ENCODE data around the gene FARSB.
"Not testable (repeated sequence)": the region's sequence is repeated elsewhere in the genome, so short reads cannot be mapped to it uniquely, and the experiment has no call there.

FARSB gene

DNA sequence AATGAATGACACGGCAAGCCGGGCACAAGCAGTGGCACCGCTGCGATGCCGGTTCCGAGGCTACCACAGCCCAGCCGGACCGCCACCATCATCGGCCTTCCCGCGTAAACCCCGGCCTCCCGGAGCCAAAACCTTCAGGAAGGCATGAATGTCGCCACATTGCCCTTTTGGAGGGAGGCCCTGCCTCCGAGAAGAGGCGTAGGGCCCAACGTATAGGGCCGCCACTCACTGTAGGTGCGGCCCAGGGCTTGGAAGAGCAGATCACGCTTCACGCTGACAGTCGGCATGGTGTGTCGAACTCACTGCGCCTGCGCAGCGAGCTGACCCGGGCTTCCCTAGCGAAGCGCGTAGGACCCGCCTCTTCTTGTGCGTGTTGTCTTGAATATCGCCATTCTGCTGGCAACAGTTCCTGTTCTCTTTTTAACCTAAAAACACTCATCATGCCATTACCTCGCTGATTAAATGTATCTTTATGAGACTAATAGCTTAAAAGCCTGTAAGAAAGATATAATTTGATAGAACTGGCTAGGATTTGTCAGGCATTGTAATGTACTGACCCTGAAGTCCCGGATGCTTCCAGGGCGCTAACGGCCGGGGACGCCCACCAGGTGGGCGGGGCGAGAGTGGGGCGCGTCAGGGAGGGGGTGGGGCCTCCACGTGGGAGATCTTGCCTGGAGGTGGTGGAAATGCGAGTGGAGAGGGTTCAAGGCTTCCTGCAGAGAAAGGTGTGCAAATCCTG lies at the start of gene FARSB:
Gene FARSB (minus strand): TSS at position 306 of the 739 bp plus-strand sequence. CDS start 19 bp downstream, at position 287.
- DNase-seq: peak; percentile 87

DNA sequence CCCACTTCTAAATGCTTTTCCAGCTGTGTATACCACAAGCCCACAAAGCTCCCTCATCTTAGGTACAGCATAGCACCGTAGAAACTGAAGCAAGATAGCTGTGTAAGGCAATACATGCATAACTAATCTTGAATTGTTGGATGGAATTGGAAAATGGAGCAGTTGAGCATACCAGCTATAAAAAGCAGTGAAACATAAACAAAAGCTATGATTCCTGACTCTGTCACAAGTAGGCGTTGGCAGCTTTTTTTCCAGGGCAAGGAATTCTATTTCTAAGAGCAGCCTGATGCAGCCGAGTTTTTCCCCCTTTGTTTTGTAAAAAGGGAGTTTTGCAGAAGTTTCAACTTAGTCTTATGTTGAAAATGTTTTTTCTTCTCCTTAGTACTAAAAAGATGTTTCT lies 48.0 kb upstream of the FARSB start:
- no peak for DNase-seq

DNA sequence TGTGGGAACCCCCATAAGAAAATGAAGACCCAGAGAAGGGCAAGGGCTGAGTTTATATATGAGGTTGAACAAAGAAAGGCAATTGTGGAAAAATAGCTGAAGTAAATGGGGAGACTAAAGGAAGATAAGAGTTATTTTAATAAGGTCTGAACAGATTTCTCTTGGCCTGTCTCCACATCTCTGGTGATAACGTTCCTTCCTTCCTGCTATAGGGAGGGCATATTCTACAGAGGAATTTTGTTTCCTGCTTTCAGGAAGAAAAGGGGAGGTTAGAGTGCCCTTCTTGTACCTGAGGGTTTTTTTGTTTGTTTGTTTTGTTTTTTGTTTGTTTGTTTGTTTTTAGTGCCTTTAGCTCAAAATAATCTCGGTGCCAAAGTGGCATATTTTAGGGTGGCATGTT lies 47.2 kb upstream of the FARSB start:
- DNase-seq: no peak

DNA sequence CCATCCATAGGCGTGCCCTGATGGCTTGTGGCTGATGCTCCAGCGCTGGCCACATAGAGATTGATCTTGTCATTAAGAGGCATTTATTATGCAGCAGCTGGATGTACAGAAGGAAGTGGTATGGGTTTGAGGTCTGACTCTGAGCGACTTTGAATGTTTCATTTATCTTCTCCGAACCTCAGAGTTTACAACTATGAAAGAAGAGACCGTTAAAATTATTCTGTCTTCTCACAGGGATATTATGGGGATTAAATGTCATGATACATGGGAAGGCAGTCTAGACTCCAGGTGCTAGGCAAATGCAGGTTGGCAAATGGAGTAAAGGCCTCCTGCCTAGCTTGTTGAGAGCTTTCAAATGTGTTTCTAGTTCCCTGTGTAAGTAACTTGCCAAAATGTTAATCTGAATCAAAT lies 45.8 kb upstream of the FARSB start:
- DNase-seq: no peak

DNA sequence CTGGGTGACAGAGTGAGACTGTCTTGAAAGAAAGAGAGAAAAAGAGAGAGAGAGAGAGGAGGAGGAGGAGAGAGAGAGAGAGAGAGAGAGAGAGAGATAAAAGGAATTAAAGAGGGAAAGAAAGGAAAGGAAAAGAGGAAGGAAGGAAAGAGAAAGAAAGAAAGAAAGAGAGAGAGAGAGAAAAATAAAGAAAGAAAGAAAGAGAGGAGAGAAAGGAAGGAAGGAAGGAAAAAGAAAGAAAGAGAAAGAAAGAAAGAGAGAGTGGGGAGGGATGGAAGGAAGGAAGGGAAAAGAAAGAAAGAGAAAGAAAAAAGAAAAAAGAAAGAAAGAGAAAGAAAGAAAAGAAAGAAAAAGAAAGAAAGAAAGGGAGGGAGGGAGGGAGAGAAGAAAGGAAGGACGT lies 45.3 kb upstream of the FARSB start:
- DNase-seq: no peak

DNA sequence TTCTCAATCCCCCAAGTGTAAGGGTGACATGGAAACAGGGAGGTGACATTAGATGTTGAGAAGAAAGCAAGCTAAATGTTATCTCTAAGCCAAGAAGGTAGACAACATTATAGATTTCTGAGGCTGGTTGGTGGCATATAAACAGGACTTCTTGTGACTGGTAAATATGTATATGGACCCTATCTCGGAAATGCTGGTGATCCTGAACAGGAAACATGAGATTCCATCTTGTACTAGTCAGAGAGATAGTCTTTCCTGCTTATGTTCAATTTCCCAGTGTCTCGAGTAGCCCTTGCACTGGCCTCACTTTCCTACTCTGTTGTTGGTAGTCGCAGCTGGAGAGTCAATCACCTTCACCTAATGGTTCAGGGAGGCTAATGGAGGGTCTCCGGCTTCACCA lies 42.4 kb upstream of the FARSB start:
- DNase-seq: no peak

DNA sequence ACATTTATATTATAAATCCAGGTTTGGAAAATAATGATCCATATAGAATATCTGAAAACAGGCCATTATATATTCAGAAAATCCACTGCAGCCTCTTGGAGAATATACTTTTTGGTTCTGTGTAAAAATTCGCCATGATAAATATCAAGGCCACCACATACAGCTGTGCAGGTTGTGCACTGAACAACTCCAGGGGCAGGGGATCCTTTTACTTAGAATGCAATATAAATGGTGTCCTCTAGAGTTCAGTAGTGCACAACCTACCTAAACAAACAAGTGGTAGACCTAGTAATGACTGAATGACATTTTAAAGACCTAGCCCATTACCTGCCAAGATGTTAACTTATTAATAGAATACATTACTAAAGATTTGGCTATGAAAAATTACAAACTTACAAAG lies 37.9 kb upstream of the FARSB start:
- no peak for DNase-seq

DNA sequence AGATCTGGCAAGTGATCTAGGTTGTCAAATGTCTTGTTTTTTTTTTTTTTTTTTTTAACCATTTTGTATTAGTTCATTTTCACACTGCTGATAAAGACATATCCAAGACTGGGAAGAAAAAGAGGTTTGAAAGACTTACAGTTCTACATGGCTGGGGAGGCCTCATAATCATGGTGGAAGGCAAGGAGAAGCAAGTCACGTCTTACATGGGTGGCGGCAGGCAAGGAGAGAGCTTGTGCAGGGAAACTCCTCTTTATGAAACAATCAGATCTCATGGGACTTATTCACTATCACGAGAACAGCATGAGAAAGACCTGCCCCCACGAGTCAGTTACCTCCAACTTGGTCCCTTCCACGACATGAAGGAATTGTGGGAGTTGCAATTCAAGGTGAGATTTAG lies 37.5 kb upstream of the FARSB start:
- not testable (repeated sequence) for DNase-seq

DNA sequence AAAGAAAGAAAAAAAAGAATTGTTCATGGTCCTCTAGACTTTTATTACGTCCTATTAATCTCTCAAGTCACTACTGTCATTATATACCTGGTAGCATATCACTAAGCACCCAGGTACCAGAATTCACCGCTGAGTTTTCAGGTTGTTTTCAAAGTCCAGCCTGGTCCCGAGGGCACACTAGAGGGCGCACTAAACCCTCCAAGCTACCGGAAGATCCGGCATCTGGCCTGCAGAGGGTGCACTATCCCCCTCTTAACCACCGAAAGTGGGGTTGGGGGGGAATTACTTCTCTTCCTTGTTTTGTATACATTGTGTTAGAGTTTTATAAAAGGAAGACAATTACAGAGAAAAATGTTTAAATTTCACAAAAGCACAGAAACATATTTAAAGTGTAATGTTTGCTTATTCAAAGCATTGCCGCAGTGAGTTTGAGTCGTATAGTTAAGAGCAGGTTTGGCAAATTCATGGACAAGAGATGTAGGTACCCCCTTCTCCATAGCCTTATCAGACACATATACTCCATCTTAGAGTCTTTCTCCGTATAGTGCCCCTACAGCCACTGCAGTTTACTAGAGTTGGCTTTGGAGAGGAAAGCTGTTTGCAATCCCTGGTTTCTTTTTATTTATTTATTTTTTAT lies 34.8 kb upstream of the FARSB start:
- peak; percentile 50 for DNase-seq

DNA sequence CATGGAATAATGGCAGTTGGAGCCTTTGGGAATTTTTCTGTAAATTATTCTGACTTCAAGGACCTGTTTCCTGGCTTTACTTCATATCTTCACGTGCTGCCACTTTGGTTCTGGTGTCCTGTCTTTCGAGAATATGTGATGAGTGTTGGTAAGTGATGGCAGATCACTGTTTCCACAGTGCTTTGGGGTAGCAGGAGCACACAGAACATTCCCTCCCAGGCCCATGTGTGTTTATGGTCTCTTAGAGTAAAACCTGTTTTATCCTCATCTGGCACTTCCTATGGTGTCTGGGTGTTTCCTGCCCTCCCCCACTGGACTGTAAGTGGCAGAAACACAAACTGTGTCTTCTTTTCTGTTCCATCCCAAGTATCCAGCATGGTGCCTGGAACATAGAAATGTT lies 33.4 kb upstream of the FARSB start:
- no peak for DNase-seq

- no peak for DNase-seq
Observed at GRCh38 chr2:222688917-222689316, 33.0 kb upstream of the FARSB start.

DNA sequence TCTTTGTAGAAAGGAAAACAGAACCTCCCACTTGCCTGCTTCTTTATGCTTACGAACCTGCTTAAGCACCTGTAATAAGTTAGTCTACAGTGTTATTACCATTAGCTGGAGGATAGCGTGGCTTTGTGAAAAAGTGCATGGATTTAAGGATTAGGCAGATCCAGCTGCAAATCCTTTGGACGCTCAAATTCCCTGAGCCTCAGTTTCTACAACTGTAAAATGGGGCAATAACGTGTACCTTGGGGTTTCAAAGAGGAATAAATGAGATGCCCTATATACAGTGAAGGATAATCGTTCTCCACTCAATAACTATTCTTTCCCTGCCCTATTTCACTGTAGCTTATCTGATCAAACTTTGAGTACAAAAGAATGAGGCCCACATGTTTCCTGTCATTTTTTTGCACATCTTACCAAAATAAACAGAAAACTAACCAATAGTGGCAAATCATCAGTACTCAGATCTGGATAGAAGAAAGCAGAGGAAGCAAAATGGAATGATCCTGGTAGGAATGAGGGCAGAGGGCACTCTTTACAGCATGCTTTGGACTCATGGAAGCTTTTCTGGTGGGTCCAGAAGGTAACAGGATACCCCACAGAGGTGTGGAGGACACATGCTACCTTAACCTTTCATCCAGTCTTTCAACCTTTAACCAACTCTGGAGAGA lies 30.3 kb upstream of the FARSB start:
- no peak for DNase-seq

DNA sequence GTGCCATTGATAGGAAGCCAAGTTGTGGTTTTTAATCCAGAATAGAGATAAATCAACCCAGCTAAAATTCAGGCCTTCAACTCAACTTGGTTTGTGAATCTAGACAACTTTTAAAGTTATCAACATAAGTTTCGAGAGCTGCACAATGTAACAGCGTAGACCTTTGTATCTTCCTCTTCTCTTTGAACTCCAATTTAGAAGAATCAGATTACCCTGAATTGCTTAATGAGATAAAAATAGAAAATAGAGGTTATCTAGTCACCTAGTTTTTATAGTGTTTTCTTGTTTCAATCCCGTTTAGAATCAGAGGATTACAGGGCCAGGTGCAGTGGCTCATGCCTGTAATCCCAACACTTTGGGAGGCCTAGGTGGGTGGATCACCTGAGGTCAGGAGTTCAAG lies 27.9 kb upstream of the FARSB start:
- DNase-seq: no peak

DNA sequence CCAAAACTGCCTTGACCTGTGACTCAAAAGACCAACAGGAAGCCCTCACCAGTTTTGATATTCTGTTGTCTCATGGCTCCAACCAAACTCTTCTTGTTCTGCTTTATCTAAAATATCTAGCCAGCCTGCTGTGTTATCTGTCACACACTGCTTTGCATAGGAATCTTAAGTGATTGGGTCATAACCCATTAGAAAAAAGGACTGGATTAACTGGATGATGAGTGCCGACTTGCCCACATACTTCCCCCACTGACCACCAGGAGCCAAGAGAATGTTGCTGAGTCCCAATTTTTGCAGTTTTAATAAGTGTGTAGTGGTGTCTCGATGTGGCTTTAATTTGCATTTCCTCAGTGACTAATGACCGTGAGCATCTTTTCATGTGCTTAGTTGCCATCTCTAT lies 22.1 kb upstream of the FARSB start:
- no peak for DNase-seq

GRCh38 chr2:222673883-222674282 lies 18.0 kb upstream of the FARSB start:
- DNase-seq: no peak

DNA sequence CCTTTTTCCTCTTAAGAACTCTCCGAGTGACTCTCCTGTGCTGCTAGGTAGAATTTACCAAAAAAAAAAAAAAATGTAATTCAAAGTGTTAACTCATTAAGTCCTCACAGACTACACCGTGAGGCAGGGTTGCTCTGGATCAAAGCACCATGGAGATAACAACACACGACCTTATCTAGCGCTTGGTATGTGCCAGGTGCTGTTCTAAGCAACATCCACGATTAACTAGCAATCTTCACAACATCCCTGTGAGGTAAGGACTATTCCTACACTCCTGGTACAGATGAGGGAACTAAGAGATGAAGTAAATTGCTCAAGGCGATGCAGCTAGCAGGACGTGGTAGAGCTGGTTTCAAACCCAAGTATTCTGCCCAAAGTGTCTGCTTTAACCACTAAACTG lies 17.4 kb upstream of the FARSB start:
- no peak for DNase-seq

- DNase-seq: no peak
Observed at GRCh38 chr2:222672068-222672401, 16.1 kb upstream of the FARSB start.

DNA sequence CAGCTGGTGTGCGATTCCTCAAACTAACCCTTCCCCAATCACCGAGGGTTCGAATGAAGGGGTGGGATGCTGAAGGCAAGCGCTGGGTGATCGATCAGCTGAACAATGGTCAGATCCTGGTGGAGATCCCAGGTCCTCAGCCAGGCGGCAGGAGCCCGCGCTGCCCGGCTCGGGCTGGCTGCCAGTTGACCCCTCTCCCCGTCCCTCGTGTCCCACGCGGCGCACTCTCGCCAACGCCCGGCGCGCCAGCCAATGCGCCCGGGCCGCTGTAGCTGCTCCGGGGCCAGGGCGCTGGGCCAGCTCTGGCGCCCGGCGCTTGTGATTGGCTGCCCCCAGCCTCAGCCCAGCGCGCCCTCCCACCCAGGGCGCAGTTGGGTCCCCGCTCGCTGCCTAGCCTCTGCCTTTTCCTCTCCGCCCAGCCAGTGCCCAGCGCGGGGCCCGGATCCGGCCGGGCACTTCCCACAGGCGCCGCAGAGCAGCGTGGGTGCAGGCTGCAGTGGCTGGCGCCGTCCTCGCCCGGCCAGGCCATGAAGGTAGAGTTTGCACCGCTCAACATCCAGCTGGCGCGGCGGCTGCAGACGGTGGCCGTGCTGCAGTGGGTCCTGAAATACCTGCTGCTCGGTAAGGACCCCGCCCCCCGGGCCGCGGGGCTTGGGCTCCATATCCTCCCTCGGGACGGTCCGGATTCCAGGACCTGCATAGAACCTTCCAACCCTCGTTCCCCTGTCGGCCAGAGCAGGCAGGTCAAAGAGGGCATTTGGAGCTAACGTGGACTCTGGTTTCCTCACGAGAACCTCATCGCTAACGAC lies 15.6 kb upstream of the FARSB start, which contains the start of gene MOGAT1:
Gene MOGAT1 (plus strand): TSS at position 400 of the 809 bp plus-strand sequence. CDS start 128 bp downstream, at position 528.
- DNase-seq: no peak

DNA sequence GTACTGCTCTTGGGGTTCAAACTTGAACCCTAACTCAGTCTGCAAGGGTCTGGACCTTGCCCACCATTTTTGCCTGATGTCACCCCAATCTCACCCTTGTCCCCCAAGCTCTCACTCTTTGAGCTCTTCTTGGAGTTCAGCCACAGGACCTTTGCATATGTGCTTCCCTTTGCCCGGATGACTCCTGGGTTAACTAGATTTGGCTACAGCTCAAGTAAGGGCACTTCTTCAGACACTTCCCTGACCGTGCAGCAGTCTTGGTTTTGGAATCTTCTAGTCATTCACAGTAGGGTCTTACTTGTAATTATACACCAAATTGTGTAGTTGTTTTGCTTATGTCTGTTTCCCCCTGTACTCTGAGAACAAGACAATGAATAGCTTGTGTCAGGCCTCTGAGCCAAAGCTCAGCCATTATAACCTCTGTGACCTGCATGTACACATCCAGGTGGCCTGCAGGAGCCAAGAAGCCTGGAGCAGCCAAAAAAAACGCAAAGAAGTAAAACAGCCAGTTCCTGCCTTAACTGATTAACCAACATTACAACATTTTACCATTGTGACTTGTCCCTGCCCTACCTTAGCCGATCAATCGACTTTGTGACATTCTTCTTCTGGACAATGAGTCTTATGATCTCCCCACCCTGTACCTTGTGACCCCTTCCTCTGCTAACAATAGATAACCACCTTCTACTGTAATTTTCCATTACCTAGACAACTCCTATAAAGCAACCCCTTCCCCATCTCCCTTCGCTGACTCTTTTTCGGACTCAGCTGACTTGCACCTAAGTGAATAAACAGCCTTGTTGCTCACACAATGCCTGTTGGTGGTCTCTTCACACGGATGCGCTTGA lies 14.5 kb upstream of the FARSB start:
- DNase-seq: no peak

DNA sequence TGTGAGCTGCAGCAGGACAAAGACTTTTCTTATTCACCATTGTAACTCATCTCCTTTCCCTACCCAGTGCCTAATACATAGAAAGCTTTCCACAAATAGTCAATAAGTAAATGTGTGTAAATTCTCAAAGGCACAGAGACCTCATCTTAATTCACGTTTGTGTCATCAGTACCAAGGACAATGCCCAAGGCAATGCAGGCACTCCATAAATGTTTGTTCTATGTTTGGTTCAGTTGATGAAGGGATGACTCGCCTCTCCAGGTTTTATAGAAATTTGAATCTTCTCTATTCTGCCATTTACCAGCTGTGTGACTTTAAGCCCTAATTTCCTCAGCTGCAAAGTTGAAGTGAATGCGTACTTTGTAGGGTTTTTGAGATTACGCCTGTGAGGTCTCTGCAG lies 13.5 kb upstream of the FARSB start:
- no peak for DNase-seq

DNA sequence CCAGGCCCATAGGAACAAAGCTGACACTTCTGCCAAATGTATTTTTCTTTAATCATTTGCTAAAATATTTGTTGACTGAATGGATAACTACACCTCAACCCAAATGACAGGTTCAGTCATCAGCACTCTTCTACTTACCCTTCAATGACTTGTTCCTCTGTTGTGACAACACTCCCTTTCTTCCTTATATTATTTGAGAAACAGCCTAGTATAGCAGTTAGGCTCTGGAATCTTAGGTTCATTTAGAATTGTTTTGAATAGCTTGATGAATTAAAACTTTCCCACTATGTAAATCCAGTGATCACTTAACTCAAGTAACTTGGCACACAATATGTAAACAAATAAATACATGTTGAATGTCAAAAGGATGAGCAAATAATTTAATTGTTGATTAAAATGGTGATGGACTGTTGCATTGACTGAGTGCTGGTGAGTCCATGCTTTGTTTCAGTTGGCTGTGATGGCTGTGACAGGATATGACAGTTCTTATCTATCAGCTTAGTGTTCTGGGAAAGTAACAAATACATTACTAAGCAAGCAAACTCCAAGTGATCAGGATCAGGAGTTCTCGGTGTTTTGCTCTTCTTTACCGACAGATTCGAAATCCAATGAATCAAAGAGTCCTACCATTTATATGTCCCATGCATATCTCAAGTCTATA lies 12.7 kb upstream of the FARSB start:
- DNase-seq: no peak

- DNase-seq: no peak
Observed at GRCh38 chr2:222663479-222663878, 7.6 kb upstream of the FARSB start.

Data from activated effector memory CD4-positive, alpha-beta T cell treated with Interleukin-2 at 50 U/mL for 16 hours (primary cell).